Omental fat pad (tissue), 4 donors: Measurements from ENCODE around the gene METAP1D. TPM values are rescaled to one million over a fixed set of nuclear protein-coding genes. Genes with fewer than 3 reads are reported as not detected.

Experiments used
- ATAC-seq: fragments of 150-250 bp; one replicate; pipeline ENCODE4 v1.9.1; 2016; ENCODE audit warnings: mild to moderate bottlenecking, moderate library complexity; ENCODE audit not compliant: low FRiP score
- DNase-seq: peaks from one replicate; pipeline ENCODE4 v3.0.0-alpha.2; 2019; ENCODE audit warnings: low spot score
- CTCF ChIP-seq, 3 donors: fragments of 450-650 bp; IDR thresholded peaks; one replicate each; pipeline ENCODE4 v1.5.1; 2016 to 2017; ENCODE audit warnings: antibody characterized with exemption in 3 of 3, mild to moderate bottlenecking in 3 of 3, moderate library complexity in 2 of 3
- total RNA-seq, 4 donors: library from RNA; depleted of rRNA; stranded (reverse); fragments of >200 nt; gene quantifications; one replicate each; pipeline ENCODE4 v1.1.0, GENCODE V29; 2016

The METAP1D gene
- total RNA-seq, 4 donors from 2014 or later = 5.4 to 9.6 (median 8.5) TPM

GRCh38 chr2:172079416-172079815 lies 79.7 kb downstream of the METAP1D start:
- TF ChIP-seq CTCF (IDR thresholded peaks at IDR 0.05) = no peak
- ATAC-seq (no peak), DNase-seq (no peak)

GRCh38 chr2:172079838-172080640 lies 80.3 kb downstream of the METAP1D start:
- ATAC-seq (no peak), DNase-seq (no peak)
- TF ChIP-seq CTCF (IDR thresholded peaks at IDR 0.05) = no peak

- TF ChIP-seq CTCF (IDR thresholded peaks at IDR 0.05) = no peak
- DNase-seq = no peak
- ATAC-seq = no peak
These were observed 81.0 kb downstream of the METAP1D start for GRCh38 chr2:172080641-172081220.

- no peak for DNase-seq
- TF ChIP-seq CTCF (IDR thresholded peaks at IDR 0.05) = no peak
- no peak for ATAC-seq
These were observed 81.7 kb downstream of the METAP1D start for GRCh38 chr2:172081221-172082022.

GRCh38 chr2:172082105-172082943 lies 82.6 kb downstream of the METAP1D start:
- no peak for TF ChIP-seq CTCF (IDR thresholded peaks at IDR 0.05)
- no peak for DNase-seq
- ATAC-seq = no peak

- ATAC-seq (no peak), DNase-seq (no peak)
- TF ChIP-seq CTCF (IDR thresholded peaks at IDR 0.05) = no peak
These were observed 83.3 kb downstream of the METAP1D start for GRCh38 chr2:172082944-172083627.
